Loucy (cell line): ENCODE data around the gene TBX15.

ENCODE experiments used
- CTCF ChIP-seq: fragments of 200-600 bp; sonication (generic); conservative IDR thresholded peaks from 2 replicates; pipeline ENCODE4 v1.5.1; 2014; ENCODE audit warnings: mild to moderate bottlenecking, antibody characterized with exemption, low read length
- EZH2phosphoT487 ChIP-seq: fragments of 200-600 bp; IDR thresholded peaks from 2 replicates; pipeline ENCODE4 v1.6.1; 2018; ENCODE audit warnings: antibody characterized with exemption, mild to moderate bottlenecking, moderate library complexity, borderline replicate concordance

GRCh38 chr1:118958140-118958539 lies 30.0 kb downstream of the TBX15 start:
- TF ChIP-seq CTCF, result no peak
- no peak for TF ChIP-seq EZH2phosphoT487
